ENCODE data around the gene BEND6. TPM values are rescaled to one million over a fixed set of nuclear protein-coding genes. Genes with fewer than 3 reads are reported as not detected.

The BEND6 gene
- total and polyA plus RNA-seq, 2 of the 8 experiments (the other 6 are each of a cell fraction or from before 2014, with no cell fraction given): 0.71 to 2.1 TPM

DNA sequence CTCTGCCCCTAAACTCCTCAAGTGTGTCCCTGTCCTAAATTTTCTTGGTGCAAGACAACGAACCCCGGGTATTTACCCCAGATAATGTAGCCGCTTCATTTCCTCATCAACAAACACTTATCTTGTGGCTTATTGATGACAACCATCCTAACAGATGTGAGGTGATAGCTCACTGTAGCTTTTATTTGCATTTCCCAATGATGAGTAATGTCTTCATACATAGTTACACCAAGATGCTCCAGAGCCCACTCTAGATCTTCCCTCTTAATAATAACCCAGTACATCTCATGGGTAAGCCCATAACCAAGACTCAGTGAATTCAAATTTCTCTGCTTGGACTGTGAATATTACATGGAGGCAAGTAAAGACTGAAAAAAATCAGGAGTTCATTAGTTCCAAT, 48.2 kb upstream of the BEND6 start (continued):
- TF ChIP-seq KDM1A (IDR thresholded peaks at IDR 0.05; ENCODE audit: borderline replicate concordance, low read length) (no peak), RNF2 (IDR thresholded peaks at IDR 0.05; ENCODE audit: borderline replicate concordance, low read depth, low read length, missing control alignments, poor library complexity, severe bottlenecking) (no peak)
